ENCODE data around the gene TRIM7.
"Not testable (repeated sequence)": the region's sequence is repeated elsewhere in the genome, so short reads cannot be mapped to it uniquely, and the experiment has no call there.

The TRIM7 gene

GRCh38 chr5:181191526-181192336 is 13.3 kb downstream of the TRIM7 start:
- DNase-seq, result no peak

- no peak for DNase-seq
Measured at GRCh38 chr5:181190711-181191525, 14.1 kb downstream of the TRIM7 start.

GRCh38 chr5:181189962-181190710 is 14.9 kb downstream of the TRIM7 start:
- DNase-seq, result no peak

DNA sequence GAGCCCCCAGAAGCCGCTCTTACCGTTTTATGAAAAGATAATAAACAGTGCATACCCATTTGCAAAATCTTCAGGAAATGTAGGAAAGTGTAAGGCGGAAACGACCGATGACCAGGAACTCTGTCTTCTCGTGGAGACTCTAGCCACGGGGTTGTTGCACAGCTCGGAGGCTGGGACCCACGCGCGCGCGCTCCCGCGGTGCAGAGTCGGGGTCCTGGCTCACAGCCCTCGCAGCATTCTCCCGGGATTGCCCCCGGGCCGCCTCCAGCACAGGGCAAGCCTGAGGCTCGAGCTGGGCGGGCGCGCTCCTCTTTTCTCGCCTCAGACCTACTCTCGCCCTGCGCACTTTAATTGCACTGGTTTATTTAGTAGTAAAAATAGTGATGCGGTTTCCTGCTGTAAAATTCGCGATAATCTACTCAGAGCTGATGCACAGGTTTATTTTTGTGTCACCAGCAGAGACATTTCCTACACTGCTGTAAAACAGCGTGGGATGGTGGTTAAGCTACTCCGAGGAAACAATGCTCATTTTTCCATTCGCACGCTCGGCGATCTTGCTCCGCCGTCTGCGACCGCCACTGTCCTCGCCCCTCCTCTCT is 15.5 kb downstream of the TRIM7 start:
- DNase-seq, result no peak

DNA sequence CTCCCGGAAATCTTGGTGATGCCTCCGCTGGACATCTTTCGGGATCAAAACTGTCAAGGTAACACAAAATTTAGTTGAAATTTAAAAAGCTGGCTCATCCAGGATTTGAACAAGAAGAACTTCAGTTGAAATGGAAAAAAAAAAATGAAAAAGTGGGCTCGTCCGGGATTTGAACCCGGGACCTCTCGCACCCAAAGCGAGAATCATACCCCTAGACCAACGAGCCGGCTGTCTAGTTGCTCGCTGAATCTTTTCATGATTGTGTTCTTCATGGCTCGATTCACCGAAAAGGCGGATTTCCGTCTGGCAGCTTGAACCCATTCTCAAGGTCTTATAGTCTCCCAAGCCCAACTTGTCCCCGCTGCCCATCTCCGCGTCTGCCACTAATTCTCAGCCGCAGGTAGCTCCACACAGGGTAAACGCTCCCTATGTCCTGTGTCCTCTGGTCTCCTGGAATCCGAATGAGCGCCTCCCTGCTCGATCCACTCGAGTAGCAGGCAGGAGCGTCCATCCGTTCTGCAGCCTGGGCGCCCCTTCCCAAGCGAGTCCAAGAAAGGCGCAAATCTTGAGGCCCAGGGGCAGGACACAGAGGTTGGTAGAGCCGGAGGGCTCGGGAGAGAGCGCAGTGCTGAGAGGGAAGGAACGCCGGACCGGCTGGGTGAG is 16.2 kb downstream of the TRIM7 start:
- DNase-seq, result no peak

- DNase-seq, result no peak
Measured at GRCh38 chr5:181187500-181188213, 17.3 kb downstream of the TRIM7 start.

GRCh38 chr5:181186986-181187499 is 18.0 kb downstream of the TRIM7 start:
- DNase-seq, result no peak

DNA sequence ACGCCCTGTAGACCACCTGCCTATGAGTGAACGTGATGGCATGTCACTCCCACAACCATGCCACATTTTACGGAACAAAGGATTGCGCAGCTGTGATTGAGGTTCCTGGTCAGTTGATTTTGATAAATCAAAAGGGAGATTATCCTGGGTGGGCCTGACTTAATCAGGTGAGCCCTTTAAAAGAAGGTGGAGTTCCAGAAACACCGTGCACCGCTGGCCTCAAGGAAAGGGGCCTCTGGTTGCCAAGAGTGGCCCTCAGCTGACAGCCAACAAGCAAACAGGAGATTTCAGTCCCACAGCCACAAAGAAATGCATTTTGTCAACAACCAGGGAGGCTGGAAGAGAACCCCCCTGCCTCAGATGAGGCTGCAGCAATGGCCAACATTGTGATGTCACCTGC is 19.0 kb downstream of the TRIM7 start:
- no peak for DNase-seq

DNA sequence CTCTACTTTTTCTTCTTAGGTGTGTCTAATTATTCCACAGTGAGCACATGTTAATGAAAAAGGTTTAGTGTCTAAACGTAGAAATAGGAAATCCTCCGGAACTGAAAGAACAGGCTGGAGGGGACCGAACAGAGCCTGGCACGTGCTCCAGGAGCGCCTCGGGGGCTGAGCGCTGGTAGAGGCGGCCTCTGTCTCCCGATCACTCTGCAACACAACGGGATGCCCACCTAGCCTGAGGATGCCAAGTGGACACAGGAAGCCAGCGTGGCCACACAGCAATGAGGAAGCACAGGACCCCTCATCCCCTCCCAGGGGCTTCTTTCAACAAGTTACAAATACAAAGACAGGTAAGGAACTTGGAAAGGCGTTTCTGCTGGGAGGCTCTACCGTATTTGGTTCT is 19.4 kb downstream of the TRIM7 start:
- DNase-seq, result no peak

- DNase-seq, result no peak
Measured at GRCh38 chr5:181184845-181185216, 20.2 kb downstream of the TRIM7 start.

GRCh38 chr5:181182651-181183050 is 22.3 kb downstream of the TRIM7 start:
- DNase-seq, result no peak

DNA sequence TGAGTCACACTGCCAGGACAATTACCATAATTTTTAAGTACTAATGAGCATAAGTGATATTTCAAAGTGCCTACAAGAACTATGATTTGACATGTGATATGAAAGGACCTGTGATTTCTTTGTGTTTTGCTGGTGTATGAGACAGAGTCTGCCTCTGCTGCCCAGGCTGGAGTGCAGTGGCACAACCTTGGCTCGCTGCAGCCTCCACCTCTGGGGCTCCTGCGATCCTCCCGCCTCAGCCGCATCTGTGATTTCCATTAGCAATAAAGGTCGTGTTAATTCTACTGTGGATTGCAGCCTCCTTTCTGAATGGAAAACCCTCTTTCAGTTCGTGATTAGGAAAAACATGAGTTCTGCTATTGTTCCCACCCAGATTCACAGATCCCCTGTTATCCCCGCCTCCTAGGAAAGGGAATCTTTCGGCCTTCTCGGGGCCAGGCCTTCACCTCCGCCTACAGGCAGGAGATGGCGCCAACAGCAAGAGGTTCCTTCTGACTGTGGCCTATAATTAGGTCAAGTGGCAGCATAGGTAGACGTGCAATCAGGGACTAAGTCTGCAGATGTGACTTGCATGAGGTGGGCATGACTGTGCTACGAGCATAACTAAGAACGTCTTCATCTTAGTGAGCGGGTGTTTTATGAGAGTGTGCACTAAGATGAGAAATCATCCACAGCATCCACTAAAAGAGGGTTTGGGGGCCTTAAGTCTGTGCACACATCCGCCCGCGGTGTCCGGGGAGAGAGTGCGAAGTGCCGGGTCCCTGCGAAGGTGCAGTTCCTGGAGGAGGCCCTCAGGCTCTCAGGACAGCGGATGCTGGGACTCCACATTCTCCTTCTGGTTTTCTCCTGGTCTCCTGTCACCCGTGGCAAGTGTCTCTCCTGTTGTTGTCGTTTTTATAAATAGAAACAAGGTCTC is 23.1 kb downstream of the TRIM7 start:
- DNase-seq, result no peak

DNA sequence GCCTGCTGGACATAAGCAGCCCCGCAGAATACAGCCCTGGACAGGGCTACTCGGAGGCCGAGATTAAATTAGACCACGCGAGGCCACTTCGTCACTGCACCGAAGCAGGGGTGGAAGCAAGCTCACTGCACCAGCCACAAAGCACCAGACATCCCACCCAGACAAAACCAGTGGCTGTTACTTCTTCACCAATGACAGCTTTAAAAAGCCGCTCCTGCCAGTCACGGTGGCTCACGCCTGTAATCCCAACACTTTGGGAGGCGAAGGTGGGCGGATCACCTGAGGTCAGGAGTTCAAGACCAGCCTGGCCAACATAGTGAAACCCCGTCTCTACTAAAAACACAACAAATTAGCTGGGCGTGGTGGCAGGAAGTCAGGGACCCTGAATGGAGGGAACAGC is 27.4 kb downstream of the TRIM7 start:
- DNase-seq, result not testable (repeated sequence)

GRCh38 chr5:181176254-181176952 is 28.6 kb downstream of the TRIM7 start:
- no peak for DNase-seq

DNA sequence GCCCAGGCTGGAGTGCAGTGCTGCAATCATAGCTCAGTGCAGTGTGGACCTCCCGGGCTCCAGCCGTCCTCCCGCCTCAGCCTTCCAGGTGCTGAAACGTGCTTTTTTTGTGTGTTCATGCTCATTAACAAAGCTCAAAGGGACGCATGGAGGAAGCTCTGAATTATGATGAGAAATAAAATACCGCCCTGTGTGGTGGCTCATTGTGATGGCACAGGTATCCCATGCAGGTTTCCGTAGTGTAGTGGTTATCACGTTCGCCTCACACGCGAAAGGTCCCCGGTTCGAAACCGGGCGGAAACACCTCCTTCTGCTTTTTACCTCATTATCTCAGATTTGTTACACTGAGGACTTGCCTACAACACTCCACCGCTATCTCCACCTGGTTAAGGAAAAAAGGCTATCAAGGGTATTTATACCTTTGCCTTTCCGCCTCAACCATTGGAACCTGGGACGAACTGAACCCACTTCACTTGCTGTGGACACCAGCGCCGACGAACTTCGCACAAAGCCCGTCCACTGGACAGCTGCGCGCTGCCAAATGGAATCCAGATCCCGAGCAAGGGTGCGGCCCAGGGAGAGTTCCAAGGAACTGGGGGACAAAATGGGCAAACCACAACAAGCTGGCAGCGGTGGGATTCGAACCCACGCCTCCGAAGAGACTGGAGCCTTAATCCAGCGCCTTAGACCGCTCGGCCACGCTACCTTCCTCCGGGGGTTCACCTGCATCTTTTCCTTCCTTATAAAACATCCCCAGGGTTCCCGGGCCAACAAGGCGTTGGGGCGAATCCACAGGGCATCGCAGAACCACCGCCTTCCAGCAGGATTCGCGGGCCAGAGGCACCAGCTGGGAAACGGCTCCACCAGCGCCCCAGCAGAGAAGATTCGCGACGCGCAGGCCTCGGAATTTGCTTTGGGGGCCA is 31.3 kb downstream of the TRIM7 start:
- no peak for DNase-seq

DNA sequence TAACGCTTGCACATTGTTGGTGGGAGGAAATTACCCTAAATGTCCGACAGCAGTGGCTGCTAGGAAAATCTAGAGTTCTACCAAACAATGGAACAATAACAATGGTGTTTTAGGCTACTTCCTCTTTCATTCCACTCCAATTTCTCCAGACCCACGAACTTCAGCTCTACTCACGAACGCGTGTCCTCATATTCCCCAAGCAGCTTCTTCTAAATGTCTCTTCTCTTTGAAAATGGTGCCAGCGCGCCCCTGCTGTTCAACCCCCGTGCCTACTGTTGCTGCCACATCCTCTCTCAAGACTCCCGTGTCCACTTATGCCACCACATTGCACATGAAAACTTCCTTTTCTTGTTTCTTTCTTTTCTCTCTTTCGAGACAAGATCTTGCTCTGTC is 32.0 kb downstream of the TRIM7 start:
- DNase-seq, result no peak

DNA sequence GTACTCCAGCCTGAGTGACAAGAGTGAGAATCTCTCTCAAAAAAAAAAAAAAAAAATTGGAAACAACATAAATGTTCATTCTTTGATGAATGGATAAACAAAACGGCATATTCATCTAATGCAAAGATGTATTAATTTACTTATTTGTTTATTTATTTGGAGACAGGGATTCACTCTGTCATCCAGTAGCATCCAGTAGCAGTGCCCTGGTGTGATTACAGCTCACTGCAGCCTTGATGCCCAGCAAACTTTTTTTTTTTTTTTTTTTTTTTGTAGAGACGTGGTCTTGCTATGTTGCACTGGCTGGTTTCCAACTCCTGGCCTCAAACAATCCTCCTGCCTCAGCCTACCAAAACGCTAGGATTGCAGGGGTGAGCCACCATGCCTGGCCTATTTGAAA is 33.2 kb downstream of the TRIM7 start:
- DNase-seq, result no peak

GRCh38 chr5:181170996-181171395 is 34.0 kb downstream of the TRIM7 start:
- no peak for DNase-seq

All from NCI-H1436 (cell line).